WTC11 (cell line): ENCODE results near the gene C1orf198. TPM values are rescaled to one million over a fixed set of nuclear protein-coding genes. Genes with fewer than 3 reads are reported as not detected.
A peak's percentile ranks its signal among the peaks of the same experiment; 100 is the strongest.

ENCODE experiments used
- ATAC-seq: fragments of 200-7000 bp; cut with Tn5 transposase; 2 replicates; pipeline ENCODE4 v1.10.0; 2021; ENCODE audit warnings: mild to moderate bottlenecking, moderate library complexity
- CTCF ChIA-PET: fragments of 300-600 bp; sonication (Branson Sonifier 250); formaldehyde crosslinking; loops from one replicate; lab custom pipeline; 2021; ENCODE audit warnings: antibody characterized with exemption; lab: Charles Lee
- POLR2A ChIA-PET: fragments of 350-600 bp; sonication (Branson Sonifier 250); formaldehyde crosslinking; loops from one replicate; lab custom pipeline; 2021; ENCODE audit warnings: antibody characterized with exemption; lab: Charles Lee
- DNase-seq: peaks from one replicate; pipeline ENCODE4 v3.0.0; 2021; ENCODE audit warnings: low spot score
- H3K27ac Mint-ChIP-seq: 2 replicates; pipeline ENCODE4 v1.8.0; 2021; ENCODE audit warnings: mixed read lengths
- H3K27me3 Mint-ChIP-seq: 2 replicates; pipeline ENCODE4 v1.8.0; 2021; ENCODE audit warnings: low read depth, mild to moderate bottlenecking, moderate library complexity, mixed read lengths
- H3K36me3 Mint-ChIP-seq: 2 replicates; pipeline ENCODE4 v1.8.0; 2021; ENCODE audit warnings: mixed read lengths
- H3K4me1 Mint-ChIP-seq: 2 replicates; pipeline ENCODE4 v1.8.0; 2022; ENCODE audit warnings: mixed read lengths
- H3K4me3 Mint-ChIP-seq: 2 replicates; pipeline ENCODE4 v1.8.0; 2021; ENCODE audit warnings: mild to moderate bottlenecking, moderate library complexity, mixed read lengths
- H3K9me3 Mint-ChIP-seq: 2 replicates; pipeline ENCODE4 v1.8.0; 2021; ENCODE audit warnings: mixed read lengths
- ATF1 ChIP-seq: sonication (generic); formaldehyde crosslinking; IDR thresholded peaks from 2 replicates; pipeline ENCODE4 v1.8.1; 2023; ENCODE audit warnings: mild to moderate bottlenecking, moderate library complexity, missing genetic modification reagents
- CDX4 ChIP-seq: fragments of 250-450 bp; sonication (Bioruptor Pico); IDR thresholded peaks from 2 replicates; pipeline ENCODE4 v1.9.0; 2021; ENCODE audit warnings: moderate library complexity, mild to moderate bottlenecking, inconsistent platforms, borderline replicate concordance
- CREB1 ChIP-seq: sonication (generic); formaldehyde crosslinking; IDR thresholded peaks from 2 replicates; pipeline ENCODE4 v1.8.0; 2023; ENCODE audit warnings: mild to moderate bottlenecking, missing genetic modification reagents
- ELF4 ChIP-seq: sonication (generic); formaldehyde crosslinking; IDR thresholded peaks from 2 replicates; pipeline ENCODE4 v1.8.1; 2022; ENCODE audit warnings: low read depth, mild to moderate bottlenecking, moderate library complexity, missing genetic modification reagents
- ETV6 ChIP-seq: sonication (generic); formaldehyde crosslinking; IDR thresholded peaks from 2 replicates; pipeline ENCODE4 v1.8.1; 2022; ENCODE audit warnings: mild to moderate bottlenecking, missing genetic modification reagents
- GRHL2 ChIP-seq: fragments of 250-450 bp; sonication (Bioruptor Pico); IDR thresholded peaks from 2 replicates; pipeline ENCODE4 v1.8.0; 2022; ENCODE audit warnings: mild to moderate bottlenecking, moderate library complexity; ENCODE audit not compliant: insufficient replicate concordance, severe bottlenecking
- HMGA2 ChIP-seq: fragments of 250-450 bp; sonication (Bioruptor Pico); IDR thresholded peaks from 2 replicates; pipeline ENCODE4 v1.4.0; 2021; ENCODE audit warnings: mild to moderate bottlenecking, moderate library complexity
- IRF2 ChIP-seq: sonication (generic); formaldehyde crosslinking; IDR thresholded peaks from 2 replicates; pipeline ENCODE4 v1.8.0; 2022; ENCODE audit warnings: low read depth, missing genetic modification reagents, borderline replicate concordance
- MYBL2 ChIP-seq: sonication (generic); formaldehyde crosslinking; IDR thresholded peaks from 2 replicates; pipeline ENCODE4 v1.8.1; 2023; ENCODE audit warnings: mild to moderate bottlenecking, moderate library complexity, missing genetic modification reagents
- NFYB ChIP-seq: sonication (generic); formaldehyde crosslinking; conservative IDR thresholded peaks from 2 replicates; pipeline ENCODE4 v1.8.0; 2022; ENCODE audit warnings: low read depth, missing genetic modification reagents
- NR1H2 ChIP-seq: sonication (generic); formaldehyde crosslinking; IDR thresholded peaks from 2 replicates; pipeline ENCODE4 v1.9.0; 2021; ENCODE audit warnings: mild to moderate bottlenecking, moderate library complexity, missing genetic modification reagents
- NR2C2 ChIP-seq: sonication (generic); formaldehyde crosslinking; IDR thresholded peaks from 2 replicates; pipeline ENCODE4 v1.8.0; 2022; ENCODE audit warnings: mild to moderate bottlenecking, missing genetic modification reagents
- PREB ChIP-seq: sonication (generic); formaldehyde crosslinking; IDR thresholded peaks from 2 replicates; pipeline ENCODE4 v1.8.1; 2022; ENCODE audit warnings: mild to moderate bottlenecking, missing genetic modification reagents, moderate library complexity, borderline replicate concordance
- RORB ChIP-seq: fragments of 250-450 bp; sonication (Bioruptor Pico); IDR thresholded peaks from 2 replicates; pipeline ENCODE4 v1.9.0; 2021; ENCODE audit warnings: mild to moderate bottlenecking
- SMAD3 ChIP-seq: sonication (generic); formaldehyde crosslinking; IDR thresholded peaks from 2 replicates; pipeline ENCODE4 v1.8.0; 2022; ENCODE audit warnings: missing genetic modification reagents, mild to moderate bottlenecking, borderline replicate concordance
- SOX15 ChIP-seq: fragments of 250-450 bp; sonication (Bioruptor Pico); IDR thresholded peaks from 2 replicates; pipeline ENCODE4 v1.9.0; 2021; ENCODE audit warnings: mild to moderate bottlenecking
- STAT6 ChIP-seq: sonication (generic); formaldehyde crosslinking; conservative IDR thresholded peaks from 2 replicates; pipeline ENCODE4 v1.8.1; 2023; ENCODE audit warnings: mild to moderate bottlenecking, low read depth, missing genetic modification reagents, moderate library complexity
- TCF7 ChIP-seq: sonication (generic); formaldehyde crosslinking; IDR thresholded peaks from 2 replicates; pipeline ENCODE4 v1.8.0; 2022; ENCODE audit warnings: mild to moderate bottlenecking, low read depth, missing genetic modification reagents, moderate library complexity
- ZBTB43 ChIP-seq: sonication (generic); formaldehyde crosslinking; IDR thresholded peaks from 2 replicates; pipeline ENCODE4 v1.8.1; 2023; ENCODE audit warnings: mild to moderate bottlenecking, missing genetic modification reagents
- ZNF138 ChIP-seq: sonication (generic); formaldehyde crosslinking; conservative IDR thresholded peaks from 2 replicates; pipeline ENCODE4 v1.8.1; 2022; ENCODE audit warnings: mild to moderate bottlenecking, moderate library complexity, missing genetic modification reagents
- ZNF396 ChIP-seq: fragments of 250-450 bp; sonication (Bioruptor Pico); IDR thresholded peaks from 2 replicates; pipeline ENCODE4 v1.8.0; 2021; ENCODE audit warnings: mild to moderate bottlenecking, moderate library complexity, borderline replicate concordance
- ZNF671 ChIP-seq: fragments of 250-450 bp; sonication (Bioruptor Pico); IDR thresholded peaks from 2 replicates; pipeline ENCODE4 v1.8.0; 2021; ENCODE audit warnings: mild to moderate bottlenecking
- total RNA-seq: library from RNA; stranded (reverse); gene quantifications from 3 replicates; pipeline ENCODE4 v1.2.3, GENCODE V29; 2021
- TF ChIP-seq, protein P1 (sequence below): sonication (generic); formaldehyde crosslinking; IDR thresholded peaks from 2 replicates; pipeline ENCODE4 v1.8.1; 2023; ENCODE audit warnings: mild to moderate bottlenecking, missing genetic modification reagents, borderline replicate concordance
- TF ChIP-seq, protein P2 (sequence below): sonication (generic); formaldehyde crosslinking; IDR thresholded peaks from 2 replicates; pipeline ENCODE4 v1.8.1; 2022; ENCODE audit warnings: mild to moderate bottlenecking, moderate library complexity, missing genetic modification reagents
- TF ChIP-seq, protein P3 (sequence below): fragments of 250-450 bp; sonication (Bioruptor Pico); IDR thresholded peaks from 2 replicates; pipeline ENCODE4 v1.9.0; 2021; ENCODE audit warnings: mild to moderate bottlenecking

Gene C1orf198
- total RNA-seq, 1 experiment from 2014 or later: 26.9 TPM

GRCh38 chr1:230877146-230877923, 9.0 kb upstream of the C1orf198 start:
- no peak for TF ChIP-seq ATF1
- TF ChIP-seq MYBL2 (CRISPR knock-in tag): no peak
- TF ChIP-seq ELF4 (CRISPR knock-in tag): no peak
- no peak for TF ChIP-seq ETV6 (CRISPR knock-in tag)
- TF ChIP-seq SMAD3: no peak
- TF ChIP-seq SOX15 (CRISPR knock-in tag): no peak
- no peak for TF ChIP-seq ZBTB43 (CRISPR knock-in tag)
- TF ChIP-seq CREB1 (CRISPR knock-in tag): no peak
- TF ChIP-seq ZNF396 (CRISPR knock-in tag): no peak
- TF ChIP-seq, protein P1, sequence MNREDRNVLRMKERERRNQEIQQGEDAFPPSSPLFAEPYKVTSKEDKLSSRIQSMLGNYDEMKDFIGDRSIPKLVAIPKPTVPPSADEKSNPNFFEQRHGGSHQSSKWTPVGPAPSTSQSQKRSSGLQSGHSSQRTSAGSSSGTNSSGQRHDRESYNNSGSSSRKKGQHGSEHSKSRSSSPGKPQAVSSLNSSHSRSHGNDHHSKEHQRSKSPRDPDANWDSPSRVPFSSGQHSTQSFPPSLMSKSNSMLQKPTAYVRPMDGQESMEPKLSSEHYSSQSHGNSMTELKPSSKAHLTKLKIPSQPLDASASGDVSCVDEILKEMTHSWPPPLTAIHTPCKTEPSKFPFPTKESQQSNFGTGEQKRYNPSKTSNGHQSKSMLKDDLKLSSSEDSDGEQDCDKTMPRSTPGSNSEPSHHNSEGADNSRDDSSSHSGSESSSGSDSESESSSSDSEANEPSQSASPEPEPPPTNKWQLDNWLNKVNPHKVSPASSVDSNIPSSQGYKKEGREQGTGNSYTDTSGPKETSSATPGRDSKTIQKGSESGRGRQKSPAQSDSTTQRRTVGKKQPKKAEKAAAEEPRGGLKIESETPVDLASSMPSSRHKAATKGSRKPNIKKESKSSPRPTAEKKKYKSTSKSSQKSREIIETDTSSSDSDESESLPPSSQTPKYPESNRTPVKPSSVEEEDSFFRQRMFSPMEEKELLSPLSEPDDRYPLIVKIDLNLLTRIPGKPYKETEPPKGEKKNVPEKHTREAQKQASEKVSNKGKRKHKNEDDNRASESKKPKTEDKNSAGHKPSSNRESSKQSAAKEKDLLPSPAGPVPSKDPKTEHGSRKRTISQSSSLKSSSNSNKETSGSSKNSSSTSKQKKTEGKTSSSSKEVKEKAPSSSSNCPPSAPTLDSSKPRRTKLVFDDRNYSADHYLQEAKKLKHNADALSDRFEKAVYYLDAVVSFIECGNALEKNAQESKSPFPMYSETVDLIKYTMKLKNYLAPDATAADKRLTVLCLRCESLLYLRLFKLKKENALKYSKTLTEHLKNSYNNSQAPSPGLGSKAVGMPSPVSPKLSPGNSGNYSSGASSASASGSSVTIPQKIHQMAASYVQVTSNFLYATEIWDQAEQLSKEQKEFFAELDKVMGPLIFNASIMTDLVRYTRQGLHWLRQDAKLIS (CRISPR knock-in tag): no peak
- TF ChIP-seq GRHL2 (CRISPR knock-in tag): no peak
- TF ChIP-seq PREB (CRISPR knock-in tag): no peak
- TF ChIP-seq NR1H2 (CRISPR knock-in tag): no peak
- TF ChIP-seq NR2C2 (CRISPR knock-in tag): no peak
- TF ChIP-seq RORB (CRISPR knock-in tag): no peak
- no peaks in the 10 kb centered on the region for H3K9me3 Mint-ChIP-seq
- H3K27me3 Mint-ChIP-seq: peaks cover 9% of the 10 kb centered on the region
- no peak overlapping the region for H3K4me3 Mint-ChIP-seq
- ChIA-PET CTCF (no interaction called here), POLR2A (interaction anchor here (0.6 kb wide), 1 partner anchor 72 kb away, joined by 3 read pairs; no protein-coding TSS in a partner anchor)
- no peak for DNase-seq
- peak; percentile 48 for ATAC-seq
- peaks cover 11% of the 10 kb centered on the region for H3K4me1 Mint-ChIP-seq
- H3K36me3 Mint-ChIP-seq: no peaks in the 10 kb centered on the region
- no peak overlapping the region for H3K27ac Mint-ChIP-seq

- peaks cover 9% of the 10 kb centered on the region for H3K27me3 Mint-ChIP-seq
- no peaks in the 10 kb centered on the region for H3K9me3 Mint-ChIP-seq
- DNase-seq: no peak
- no peaks in the 10 kb centered on the region for H3K36me3 Mint-ChIP-seq
- H3K27ac Mint-ChIP-seq: no peak overlapping the region
- H3K4me3 Mint-ChIP-seq: no peak overlapping the region
- POLR2A ChIA-PET: no interaction called here
- ATAC-seq: no peak
- peaks cover 11% of the 10 kb centered on the region for H3K4me1 Mint-ChIP-seq
- CTCF ChIA-PET: no interaction called here
- TF ChIP-seq HMGA2 (CRISPR knock-in tag) (no peak), IRF2 (CRISPR knock-in tag) (no peak), NFYB (CRISPR knock-in tag) (no peak), TCF7 (CRISPR knock-in tag) (no peak), STAT6 (CRISPR knock-in tag) (no peak), CDX4 (CRISPR knock-in tag) (no peak), GRHL2 (CRISPR knock-in tag) (no peak), NR1H2 (CRISPR knock-in tag) (no peak), ZNF138 (no peak), ZNF671 (CRISPR knock-in tag) (no peak)
- TF ChIP-seq, protein P2, sequence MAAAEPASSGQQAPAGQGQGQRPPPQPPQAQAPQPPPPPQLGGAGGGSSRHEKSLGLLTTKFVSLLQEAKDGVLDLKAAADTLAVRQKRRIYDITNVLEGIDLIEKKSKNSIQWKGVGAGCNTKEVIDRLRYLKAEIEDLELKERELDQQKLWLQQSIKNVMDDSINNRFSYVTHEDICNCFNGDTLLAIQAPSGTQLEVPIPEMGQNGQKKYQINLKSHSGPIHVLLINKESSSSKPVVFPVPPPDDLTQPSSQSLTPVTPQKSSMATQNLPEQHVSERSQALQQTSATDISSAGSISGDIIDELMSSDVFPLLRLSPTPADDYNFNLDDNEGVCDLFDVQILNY (CRISPR knock-in tag): no peak
- TF ChIP-seq, protein P3, sequence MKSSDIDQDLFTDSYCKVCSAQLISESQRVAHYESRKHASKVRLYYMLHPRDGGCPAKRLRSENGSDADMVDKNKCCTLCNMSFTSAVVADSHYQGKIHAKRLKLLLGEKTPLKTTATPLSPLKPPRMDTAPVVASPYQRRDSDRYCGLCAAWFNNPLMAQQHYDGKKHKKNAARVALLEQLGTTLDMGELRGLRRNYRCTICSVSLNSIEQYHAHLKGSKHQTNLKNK (CRISPR knock-in tag): no peak
Measured at GRCh38 chr1:230876660-230877059, 8.3 kb upstream of the C1orf198 start.
